Measurements from ENCODE around the gene ZNF830.
"Not testable (repeated sequence)": the region's sequence is repeated elsewhere in the genome, so short reads cannot be mapped to it uniquely, and the experiment has no call there.

ZNF830 gene

GRCh38 chr17:34991606-34992005 is 30.3 kb downstream of the ZNF830 start:
- no peak for DNase-seq (ENCODE audit: low read depth)

- DNase-seq (ENCODE audit: low read depth), result no peak
These were observed 31.7 kb downstream of the ZNF830 start for GRCh38 chr17:34993031-34993430.

GRCh38 chr17:34996422-34997285 is 35.3 kb downstream of the ZNF830 start:
- no peak for DNase-seq (ENCODE audit: low read depth)

- DNase-seq (ENCODE audit: low read depth), result no peak
These were observed 36.1 kb downstream of the ZNF830 start for GRCh38 chr17:34997355-34997862.

- peak; percentile 58 for DNase-seq (ENCODE audit: low read depth)
These were observed 36.9 kb downstream of the ZNF830 start for GRCh38 chr17:34998205-34998604.

GRCh38 chr17:34999456-34999855 is 38.1 kb downstream of the ZNF830 start:
- no peak for DNase-seq (ENCODE audit: low read depth)

- not testable (repeated sequence) for DNase-seq (ENCODE audit: low read depth)
These were observed 39.6 kb downstream of the ZNF830 start for GRCh38 chr17:35000965-35001364.

- DNase-seq (ENCODE audit: low read depth), result no peak
These were observed 40.2 kb downstream of the ZNF830 start for GRCh38 chr17:35001549-35001948.

GRCh38 chr17:35002876-35003551 is 41.7 kb downstream of the ZNF830 start:
- DNase-seq (ENCODE audit: low read depth), result no peak

GRCh38 chr17:35003778-35004177 is 42.4 kb downstream of the ZNF830 start:
- DNase-seq (ENCODE audit: low read depth), result no peak

GRCh38 chr17:35006345-35006744 is 45.0 kb downstream of the ZNF830 start:
- DNase-seq (ENCODE audit: low read depth), result no peak

GRCh38 chr17:35006961-35007360 is 45.6 kb downstream of the ZNF830 start:
- no peak for DNase-seq (ENCODE audit: low read depth)

- DNase-seq (ENCODE audit: low read depth), result no peak
These were observed 48.8 kb downstream of the ZNF830 start for GRCh38 chr17:35010093-35010492.

- no peak for DNase-seq (ENCODE audit: low read depth)
These were observed 50.4 kb downstream of the ZNF830 start for GRCh38 chr17:35011671-35012216.
